Measurements from ENCODE around the gene PHETA1. TPM values are rescaled to one million over a fixed set of nuclear protein-coding genes. Genes with fewer than 3 reads are reported as not detected.
"Not testable (repeated sequence)": the region's sequence is repeated elsewhere in the genome, so short reads cannot be mapped to it uniquely, and the experiment has no call there.

Gene PHETA1
- total and polyA plus RNA-seq, 9 donors, result 1.8 to 26.5 (median 19.1) TPM

DNA sequence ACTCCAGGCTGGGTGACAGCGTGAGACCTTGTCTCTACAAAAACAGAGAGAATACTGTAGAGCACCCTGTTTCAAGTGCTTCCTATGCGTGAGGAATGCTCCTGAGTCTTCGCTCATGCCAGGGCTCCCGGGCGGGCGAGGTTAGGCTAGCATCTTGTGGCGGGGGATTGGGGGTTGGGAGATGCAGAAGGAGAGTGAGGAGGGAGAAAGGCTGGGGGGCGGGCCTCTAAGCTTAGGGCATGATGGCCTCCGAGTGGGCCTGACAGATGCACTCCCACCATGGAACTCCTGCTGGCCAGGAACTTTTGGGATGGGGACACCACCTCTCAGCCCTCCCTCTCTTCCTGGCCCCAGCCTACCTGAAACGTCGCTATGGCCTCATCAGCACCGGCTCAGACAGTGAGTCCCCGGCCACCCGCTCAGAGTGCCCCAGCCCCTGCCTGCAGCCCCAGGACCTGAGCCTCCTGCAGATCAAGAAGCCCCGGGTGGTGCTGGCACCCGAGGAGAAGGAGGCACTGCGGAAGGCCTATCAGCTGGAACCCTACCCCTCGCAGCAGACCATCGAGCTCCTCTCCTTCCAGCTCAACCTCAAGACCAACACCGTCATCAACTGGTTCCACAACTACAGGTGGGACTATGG, 27.3 kb downstream of the PHETA1 start:
- WGBS, 3 donors, result 85 to 87% (median 86%) methylated on average over 20 of the region's 20 CpGs
- intact Hi-C loops (cut with DNase I), result no loop called here
- TF ChIP-seq, protein P1, sequence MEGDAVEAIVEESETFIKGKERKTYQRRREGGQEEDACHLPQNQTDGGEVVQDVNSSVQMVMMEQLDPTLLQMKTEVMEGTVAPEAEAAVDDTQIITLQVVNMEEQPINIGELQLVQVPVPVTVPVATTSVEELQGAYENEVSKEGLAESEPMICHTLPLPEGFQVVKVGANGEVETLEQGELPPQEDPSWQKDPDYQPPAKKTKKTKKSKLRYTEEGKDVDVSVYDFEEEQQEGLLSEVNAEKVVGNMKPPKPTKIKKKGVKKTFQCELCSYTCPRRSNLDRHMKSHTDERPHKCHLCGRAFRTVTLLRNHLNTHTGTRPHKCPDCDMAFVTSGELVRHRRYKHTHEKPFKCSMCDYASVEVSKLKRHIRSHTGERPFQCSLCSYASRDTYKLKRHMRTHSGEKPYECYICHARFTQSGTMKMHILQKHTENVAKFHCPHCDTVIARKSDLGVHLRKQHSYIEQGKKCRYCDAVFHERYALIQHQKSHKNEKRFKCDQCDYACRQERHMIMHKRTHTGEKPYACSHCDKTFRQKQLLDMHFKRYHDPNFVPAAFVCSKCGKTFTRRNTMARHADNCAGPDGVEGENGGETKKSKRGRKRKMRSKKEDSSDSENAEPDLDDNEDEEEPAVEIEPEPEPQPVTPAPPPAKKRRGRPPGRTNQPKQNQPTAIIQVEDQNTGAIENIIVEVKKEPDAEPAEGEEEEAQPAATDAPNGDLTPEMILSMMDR (IDR thresholded peaks at IDR 0.05), result no peak
- no peak for TF ChIP-seq EP300 (IDR thresholded peaks at IDR 0.05)
- TF ChIP-seq POLR2A (IDR thresholded peaks at IDR 0.05), result no peak
- Histone ChIP-seq H3K36me3 (no peaks in the 10 kb centered on the region), H3K9me3 (no peaks in the 10 kb centered on the region), H3K4me1 (ENCODE audit: insufficient read depth) (no peaks in the 10 kb centered on the region), H3K4me3 (no peak overlapping the region), H3K27me3 (no peaks in the 10 kb centered on the region), H3K27ac (no peak overlapping the region)
- DNase-seq, result no peak

GRCh38 chr12:111340680-111341079, 28.2 kb downstream of the PHETA1 start:
- WGBS, 3 donors, result 82 to 87% (median 82%) methylated on average over 8 of the region's 8 CpGs
- H3K4me1 ChIP-seq (ENCODE audit: insufficient read depth); H3K9me3 ChIP-seq; DNase-seq; H3K27me3 ChIP-seq; H3K36me3 ChIP-seq; H3K27ac ChIP-seq; intact Hi-C loops (cut with DNase I); H3K4me3 ChIP-seq: not testable (repeated sequence)

- Histone ChIP-seq H3K27me3 (no peaks in the 10 kb centered on the region), H3K9me3 (no peaks in the 10 kb centered on the region), H3K27ac (no peak overlapping the region), H3K36me3 (no peaks in the 10 kb centered on the region), H3K4me1 (ENCODE audit: insufficient read depth) (no peaks in the 10 kb centered on the region), H3K4me3 (no peak overlapping the region)
- DNase-seq, result no peak
- intact Hi-C loops (cut with DNase I), result no loop called here
- 90 to 97% (median 94%) methylated on average over 1 of the region's 1 CpG for WGBS, 3 donors
- TF ChIP-seq EP300 (IDR thresholded peaks at IDR 0.05), result no peak
- no peak for TF ChIP-seq POLR2A (IDR thresholded peaks at IDR 0.05)
- TF ChIP-seq, protein P1 (IDR thresholded peaks at IDR 0.05), result no peak
These were observed 28.7 kb downstream of the PHETA1 start for GRCh38 chr12:111340231-111340630.

DNA sequence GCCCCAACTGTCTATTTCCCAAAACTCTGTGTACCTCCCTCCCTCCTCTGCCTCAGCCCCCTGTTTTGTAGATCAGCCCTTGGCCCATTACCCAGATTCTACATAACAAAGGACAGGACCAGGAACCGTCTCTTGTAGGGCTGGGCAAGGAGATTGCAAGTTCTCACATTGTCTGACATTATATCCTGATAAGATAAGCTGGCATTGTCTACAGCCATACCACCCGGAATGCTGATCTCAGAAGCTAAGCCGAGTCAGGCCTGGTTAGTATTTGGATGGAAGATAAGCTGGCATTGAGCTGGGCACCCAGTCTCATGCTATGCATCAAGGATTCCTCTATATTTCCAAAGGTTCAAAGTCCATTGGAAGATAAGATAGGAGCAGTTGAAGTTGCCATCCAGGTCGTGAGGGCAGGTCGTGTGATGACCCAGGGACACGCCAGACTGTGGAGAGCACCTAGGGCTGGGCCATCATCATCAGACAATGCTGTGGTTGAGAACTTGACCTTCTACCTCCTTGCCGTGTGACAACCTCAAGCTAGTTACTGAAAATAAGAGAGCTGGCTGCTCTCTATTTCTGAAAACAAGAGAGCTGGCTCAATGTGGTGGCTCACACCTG, 29.5 kb downstream of the PHETA1 start:
- Histone ChIP-seq H3K4me1 (ENCODE audit: insufficient read depth) (no peaks in the 10 kb centered on the region), H3K36me3 (no peaks in the 10 kb centered on the region), H3K27me3 (no peaks in the 10 kb centered on the region), H3K4me3 (no peak overlapping the region), H3K27ac (no peak overlapping the region), H3K9me3 (no peaks in the 10 kb centered on the region)
- no peak for DNase-seq
- TF ChIP-seq POLR2A (IDR thresholded peaks at IDR 0.05), result no peak
- TF ChIP-seq EP300 (IDR thresholded peaks at IDR 0.05), result no peak
- TF ChIP-seq, protein P1 (IDR thresholded peaks at IDR 0.05), result no peak
- intact Hi-C loops (cut with DNase I), result no loop called here
- 75 to 84% (median 78%) methylated on average over 7 of the region's 7 CpGs for WGBS, 3 donors

GRCh38 chr12:111338096-111338495, 30.8 kb downstream of the PHETA1 start:
- no peak overlapping the region for H3K4me3 ChIP-seq
- no peaks in the 10 kb centered on the region for H3K27me3 ChIP-seq
- H3K27ac ChIP-seq, result no peak overlapping the region
- 83 to 86% (median 84%) methylated on average over 12 of the region's 12 CpGs for WGBS, 3 donors
- TF ChIP-seq EP300 (IDR thresholded peaks at IDR 0.05) (no peak), POLR2A (IDR thresholded peaks at IDR 0.05) (no peak)
- TF ChIP-seq, protein P1 (IDR thresholded peaks at IDR 0.05), result no peak
- H3K9me3 ChIP-seq, result no peaks in the 10 kb centered on the region
- no peaks in the 10 kb centered on the region for H3K4me1 ChIP-seq (ENCODE audit: insufficient read depth)
- intact Hi-C loops (cut with DNase I), result no loop called here
- no peaks in the 10 kb centered on the region for H3K36me3 ChIP-seq
- DNase-seq, result no peak
